ENCODE measurements around the gene TRIM7. TPM values are rescaled to one million over a fixed set of nuclear protein-coding genes. Genes with fewer than 3 reads are reported as not detected.

Gene TRIM7
- polyA plus RNA-seq (ENCODE audit: insufficient read length in 3 of 3), result under 1 TPM; 0.29 to 0.42 (median 0.33) TPM
- long read RNA-seq, donor 1, result 0 reads
- long read RNA-seq, donor 2, result 0 reads
- long read RNA-seq, donor 3, result 0 reads
- long read RNA-seq, donor 4, result 0 reads
- long read RNA-seq, donor 5, result 0 reads
- long read RNA-seq, donor 6, result 0 reads
- long read RNA-seq, donor 7, result 0 reads
- long read RNA-seq, donor 8, result 0 reads
- long read RNA-seq, donor 9, result 0 reads
- long read RNA-seq, donor 10, result 0 reads
- long read RNA-seq, donor 11, result 0 reads
- long read RNA-seq, donor 12, result 0 reads
- long read RNA-seq, donor 13, result 0 reads
- long read RNA-seq, donor 14, result 0 reads
- long read RNA-seq, donor 15, result 0 reads
- long read RNA-seq, donor 16, partial matches to known transcripts, result 10 of 10 reads
- long read RNA-seq, donor 16, other reads (novel, unspliced or antisense), result 0 of 10 reads

GRCh38 chr5:181204826-181205760, at the start of gene TRIM7:
Gene TRIM7 (minus strand): TSS chr5:181205196. CDS start chr5:181205110, 86 bp downstream.
- DNase-seq (ENCODE audit: extremely low read depth in 1 of 11, low read depth in 9 of 11, low spot score in 4 of 11), result peak in 1 of 11 donors; percentile 13

GRCh38 chr5:181248277-181248676, 43.3 kb upstream of the TRIM7 start:
- DNase-seq (ENCODE audit: extremely low read depth in 1 of 11, low read depth in 9 of 11, low spot score in 4 of 11), result no peak

- peak in 9 of 11 donors; percentile 71 to 84 (median 78) for DNase-seq (ENCODE audit: extremely low read depth in 1 of 11, low read depth in 9 of 11, low spot score in 4 of 11)
Observed at GRCh38 chr5:181246276-181247049, 41.5 kb upstream of the TRIM7 start.

GRCh38 chr5:181245427-181246275, 40.7 kb upstream of the TRIM7 start:
- DNase-seq (ENCODE audit: extremely low read depth in 1 of 11, low read depth in 9 of 11, low spot score in 4 of 11), result no peak

GRCh38 chr5:181243564-181244343, 38.8 kb upstream of the TRIM7 start, which contains the start of gene RACK1:
Gene RACK1 (minus strand): TSS chr5:181243906. CDS start chr5:181243800, 106 bp downstream.
- DNase-seq (ENCODE audit: extremely low read depth in 1 of 11, low read depth in 9 of 11, low spot score in 4 of 11), result peak; percentile 81 to 96 (median 92)

- no peak for DNase-seq (ENCODE audit: extremely low read depth in 1 of 11, low read depth in 9 of 11, low spot score in 4 of 11)
Observed at GRCh38 chr5:181243018-181243563, 38.1 kb upstream of the TRIM7 start.

- DNase-seq (ENCODE audit: extremely low read depth in 1 of 11, low read depth in 9 of 11, low spot score in 4 of 11), result no peak
Observed at GRCh38 chr5:181242031-181242451, 37.0 kb upstream of the TRIM7 start.

GRCh38 chr5:181241393-181241975, 36.5 kb upstream of the TRIM7 start:
- DNase-seq (ENCODE audit: extremely low read depth in 1 of 11, low read depth in 9 of 11, low spot score in 4 of 11), result no peak

- no peak for DNase-seq (ENCODE audit: extremely low read depth in 1 of 11, low read depth in 9 of 11, low spot score in 4 of 11)
Observed at GRCh38 chr5:181239062-181239663, 34.2 kb upstream of the TRIM7 start.

GRCh38 chr5:181237729-181238385, 32.9 kb upstream of the TRIM7 start:
- DNase-seq (ENCODE audit: extremely low read depth in 1 of 11, low read depth in 9 of 11, low spot score in 4 of 11), result no peak

- DNase-seq (ENCODE audit: extremely low read depth in 1 of 11, low read depth in 9 of 11, low spot score in 4 of 11), result no peak
Observed at GRCh38 chr5:181236954-181237641, 32.1 kb upstream of the TRIM7 start.

GRCh38 chr5:181236471-181236870, 31.5 kb upstream of the TRIM7 start:
- DNase-seq (ENCODE audit: extremely low read depth in 1 of 11, low read depth in 9 of 11, low spot score in 4 of 11), result no peak

GRCh38 chr5:181235689-181236366, 30.8 kb upstream of the TRIM7 start:
- no peak for DNase-seq (ENCODE audit: extremely low read depth in 1 of 11, low read depth in 9 of 11, low spot score in 4 of 11)

- DNase-seq (ENCODE audit: extremely low read depth in 1 of 11, low read depth in 9 of 11, low spot score in 4 of 11), result no peak
Observed at GRCh38 chr5:181235323-181235688, 30.3 kb upstream of the TRIM7 start.
